GOT3 (cell line): ENCODE data around the gene DNAH17.

Source experiments
- DNase-seq: peaks from one replicate; lab custom pipeline; 2025; ENCODE audit warnings: mixed read lengths; lab: John Stamatoyannopoulos, UW

DNAH17 gene

GRCh38 chr17:78602246-78602645 is 25.1 kb upstream of the DNAH17 start:
- no peak for DNase-seq

DNA sequence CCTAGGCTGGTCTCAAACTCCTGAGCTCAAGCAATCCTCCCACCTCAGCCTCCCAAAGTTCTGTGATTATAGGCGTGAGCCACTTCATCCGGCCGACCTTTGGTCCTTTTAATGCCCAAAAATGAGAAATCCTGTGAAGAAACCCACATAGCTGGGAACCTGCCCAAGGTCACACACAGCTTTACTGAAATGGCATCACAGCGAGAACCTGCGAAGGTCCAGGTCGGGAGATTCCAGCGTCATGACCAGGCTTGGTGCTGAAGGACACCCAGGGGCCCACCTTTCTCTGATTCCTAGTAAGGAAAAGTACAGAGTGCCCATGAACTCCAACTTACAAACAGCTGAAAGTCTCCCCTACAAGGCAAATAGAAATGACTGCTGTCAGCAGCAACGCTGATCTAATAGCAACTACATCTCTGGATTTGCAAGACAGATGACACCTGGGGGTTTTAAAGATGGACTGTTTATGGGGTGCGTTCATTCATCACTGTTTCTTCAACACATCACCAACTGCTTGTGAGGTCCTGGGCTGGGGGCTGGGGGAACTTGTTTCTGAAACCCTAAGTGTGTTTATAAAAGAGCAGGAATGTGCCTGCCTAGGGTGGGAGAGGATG is 24.5 kb upstream of the DNAH17 start:
- no peak for DNase-seq

GRCh38 chr17:78600181-78600721 is 23.1 kb upstream of the DNAH17 start:
- DNase-seq, result no peak

DNA sequence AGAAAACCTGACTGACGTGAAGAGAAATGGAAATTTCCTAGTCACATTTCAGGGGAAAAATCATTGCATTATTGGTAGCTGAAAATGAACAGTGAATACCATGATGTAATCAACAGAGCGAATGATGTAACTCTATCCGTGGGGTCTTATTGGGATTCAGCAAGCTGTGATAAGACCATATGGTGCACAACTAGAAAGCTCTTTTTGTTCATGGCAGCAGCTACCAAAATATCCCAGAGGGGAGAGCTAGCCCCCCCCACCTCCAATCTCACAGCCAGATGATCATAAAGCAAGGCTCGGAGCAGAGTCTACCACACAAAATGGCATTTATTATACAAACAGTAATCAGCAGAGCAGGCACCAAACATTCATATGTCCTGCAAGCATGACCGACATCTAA is 22.2 kb upstream of the DNAH17 start:
- no peak for DNase-seq

DNA sequence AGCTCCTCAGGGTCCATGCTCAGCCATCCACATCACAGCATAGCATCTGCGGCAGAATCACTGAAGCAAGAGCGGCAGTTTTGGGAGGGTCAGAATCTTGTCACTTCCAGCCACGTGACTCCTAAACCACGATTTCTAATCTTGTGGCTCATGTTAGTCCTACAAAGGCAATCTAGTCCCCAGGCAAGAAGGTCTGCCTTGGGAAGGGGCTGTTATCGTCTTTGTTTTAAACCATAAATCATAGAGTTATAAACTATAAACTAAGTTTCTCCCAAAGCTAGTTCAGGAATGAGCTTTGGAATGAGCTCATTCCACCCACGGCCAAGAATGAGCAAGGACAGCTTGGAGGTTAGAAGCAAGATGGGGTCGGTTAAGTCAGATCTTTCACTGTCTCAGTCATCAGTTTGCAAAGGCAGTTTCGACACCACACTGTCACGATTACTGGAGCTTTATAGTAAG is 20.8 kb upstream of the DNAH17 start:
- DNase-seq, result no peak

GRCh38 chr17:78596871-78597764 is 19.9 kb upstream of the DNAH17 start:
- no peak for DNase-seq

DNA sequence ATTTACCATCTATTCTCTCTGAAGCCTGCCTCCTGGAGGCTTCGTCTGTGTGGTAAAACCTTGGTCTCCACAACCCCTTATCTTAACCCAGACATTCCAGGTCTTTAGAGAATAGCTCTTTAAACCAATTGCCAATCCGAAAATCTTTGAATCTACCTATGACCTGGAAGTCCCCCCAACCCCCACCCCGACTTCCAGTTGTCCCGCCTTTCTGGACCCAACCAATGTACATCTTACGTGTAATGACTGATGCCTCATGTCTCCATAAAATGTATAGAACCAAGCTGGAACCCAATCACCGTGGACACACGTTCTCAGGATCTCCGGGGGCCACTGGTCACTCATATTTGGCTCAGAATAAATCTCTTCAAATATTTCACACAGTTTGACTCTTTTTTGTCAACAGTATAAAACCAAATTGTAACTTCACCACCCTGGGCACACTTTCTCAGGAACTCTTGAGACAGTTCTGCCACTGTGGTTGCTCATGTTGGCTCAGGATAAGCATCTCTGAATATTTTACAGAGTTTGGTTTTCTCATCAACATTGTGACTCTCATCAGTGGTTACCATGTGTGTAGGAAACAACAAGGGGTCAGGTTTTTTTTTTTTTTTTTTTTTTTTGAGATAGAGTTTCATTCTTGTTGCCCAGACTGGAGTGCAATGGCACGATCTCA is 18.1 kb upstream of the DNAH17 start:
- DNase-seq, result no peak

DNA sequence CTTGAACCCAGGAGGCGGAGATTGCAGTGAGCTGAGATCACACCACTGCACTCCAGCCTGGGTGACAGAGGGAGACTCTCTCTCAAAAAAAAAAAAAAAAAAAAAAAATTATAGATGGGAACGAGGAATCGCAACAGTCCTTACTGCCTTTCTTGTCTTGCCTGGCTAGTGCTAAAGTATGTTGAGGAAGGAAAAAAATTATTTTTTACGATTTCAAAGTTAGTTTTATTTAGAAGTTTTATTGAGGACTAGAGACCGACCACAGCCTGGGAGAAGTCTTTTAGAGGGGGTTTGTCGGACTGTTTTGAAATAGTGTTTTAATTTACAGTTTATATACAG is 15.8 kb upstream of the DNAH17 start:
- DNase-seq, result no peak

DNA sequence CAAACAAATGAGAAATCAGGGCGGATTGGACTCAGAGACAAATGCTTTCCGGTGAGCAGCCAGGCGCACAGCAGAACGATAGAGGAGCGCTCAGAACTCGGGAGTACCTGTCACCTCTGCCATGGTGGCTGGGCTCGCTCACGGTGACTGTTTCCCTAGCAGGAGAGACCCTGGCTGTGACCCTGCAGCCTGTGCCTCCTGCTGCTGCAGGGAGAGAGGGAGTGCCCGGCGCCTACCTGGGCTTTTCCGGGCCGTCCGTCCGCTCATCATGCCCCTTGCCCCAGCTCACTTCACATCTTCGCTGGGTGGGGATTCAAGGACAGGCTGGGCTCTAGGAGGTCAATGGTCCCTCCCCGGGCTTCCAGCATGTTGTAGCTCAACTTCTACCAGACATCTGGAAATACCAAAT is 14.1 kb upstream of the DNAH17 start:
- DNase-seq, result no peak

DNA sequence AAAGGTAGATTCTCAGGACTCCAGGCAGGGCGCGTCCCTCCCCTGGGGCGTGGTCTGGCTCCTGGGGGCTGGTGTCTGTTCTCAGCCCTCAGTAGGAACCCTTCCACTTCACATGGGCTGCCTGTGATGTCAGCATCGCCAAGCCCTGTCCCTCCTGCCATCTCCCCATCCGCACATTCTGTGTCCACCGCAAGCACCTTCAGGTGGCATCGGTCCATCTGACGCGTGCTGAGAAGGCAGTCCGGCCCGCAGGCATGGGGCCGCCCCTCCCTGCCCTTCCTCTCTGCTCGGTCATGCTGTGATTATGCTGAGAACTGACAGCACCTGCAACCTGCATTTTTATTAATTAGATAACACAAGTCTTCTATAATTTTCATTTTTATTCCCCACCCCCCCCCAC is 12.7 kb upstream of the DNAH17 start:
- DNase-seq, result no peak

DNA sequence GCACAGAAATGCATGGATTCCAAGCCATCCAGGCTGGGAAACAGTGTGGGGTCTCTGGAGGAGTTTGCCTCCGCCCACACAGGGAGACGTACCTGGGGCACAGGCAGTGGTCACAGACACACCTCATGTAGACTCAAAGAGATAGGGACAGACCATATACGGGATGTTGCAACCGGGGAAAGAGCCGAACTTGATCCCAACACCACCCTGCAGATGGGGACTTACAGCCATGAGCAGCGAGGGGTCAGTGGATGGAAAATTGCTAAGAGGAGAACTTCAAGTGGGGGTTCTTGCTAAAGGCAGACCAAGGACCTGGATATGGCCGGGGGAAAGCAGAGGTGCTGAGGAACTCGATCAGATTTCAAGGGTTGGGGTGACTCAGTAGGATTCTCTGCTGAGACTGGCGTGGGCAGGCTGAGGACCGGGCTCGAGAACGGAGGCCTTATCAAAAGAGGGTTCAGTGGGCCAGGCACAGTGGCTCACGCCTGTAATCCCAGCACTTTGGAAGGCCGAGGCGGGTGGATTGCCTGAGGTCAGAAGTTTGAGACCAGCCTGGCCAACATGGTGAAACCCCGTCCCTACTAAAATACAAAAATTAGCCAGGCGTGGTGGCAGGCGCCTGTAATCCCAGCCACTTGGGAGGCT is 12.0 kb upstream of the DNAH17 start:
- no peak for DNase-seq

- no peak for DNase-seq
Measured at GRCh38 chr17:78588258-78589030, 11.2 kb upstream of the DNAH17 start.

- DNase-seq, result no peak
Measured at GRCh38 chr17:78585006-78585630, 7.9 kb upstream of the DNAH17 start.

DNA sequence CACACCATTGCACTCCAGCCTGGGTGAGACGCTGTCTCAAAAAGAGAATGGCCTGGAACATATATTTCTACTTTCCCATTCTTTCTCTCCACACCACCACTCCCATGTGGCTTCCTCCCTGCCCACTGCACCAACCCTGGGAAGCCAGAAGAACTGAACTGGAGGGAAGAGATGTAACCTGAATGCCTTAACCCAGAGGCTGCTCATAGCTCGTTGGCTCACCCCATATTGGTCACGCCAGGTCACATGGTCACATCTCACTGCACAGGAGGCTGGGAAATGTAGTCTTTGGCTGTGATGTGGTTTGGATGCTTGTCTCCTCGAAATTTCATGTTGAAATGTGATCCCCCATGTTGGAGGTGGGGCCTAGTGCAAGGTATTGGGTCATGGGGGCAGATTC is 5.9 kb upstream of the DNAH17 start:
- DNase-seq, result no peak

DNA sequence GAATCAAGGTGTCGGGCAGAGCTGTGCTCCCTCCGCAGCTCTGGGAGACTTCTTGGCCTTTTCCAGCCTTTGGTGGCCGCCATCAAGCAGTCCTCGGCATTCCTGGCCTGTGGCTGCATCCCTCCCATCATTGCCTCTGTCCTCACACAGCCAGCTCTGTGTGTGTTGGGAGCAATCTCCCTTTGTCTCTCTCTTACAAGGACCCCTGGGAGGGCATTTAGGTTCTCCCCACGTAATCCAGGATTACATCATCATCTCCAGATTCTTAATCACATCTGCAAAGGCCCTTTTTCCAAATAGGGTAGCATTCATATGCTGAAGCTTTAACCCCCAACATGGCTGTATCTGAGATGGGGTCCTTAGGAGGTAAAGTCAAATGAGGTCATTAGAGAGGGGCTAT is 4.1 kb upstream of the DNAH17 start:
- no peak for DNase-seq

DNA sequence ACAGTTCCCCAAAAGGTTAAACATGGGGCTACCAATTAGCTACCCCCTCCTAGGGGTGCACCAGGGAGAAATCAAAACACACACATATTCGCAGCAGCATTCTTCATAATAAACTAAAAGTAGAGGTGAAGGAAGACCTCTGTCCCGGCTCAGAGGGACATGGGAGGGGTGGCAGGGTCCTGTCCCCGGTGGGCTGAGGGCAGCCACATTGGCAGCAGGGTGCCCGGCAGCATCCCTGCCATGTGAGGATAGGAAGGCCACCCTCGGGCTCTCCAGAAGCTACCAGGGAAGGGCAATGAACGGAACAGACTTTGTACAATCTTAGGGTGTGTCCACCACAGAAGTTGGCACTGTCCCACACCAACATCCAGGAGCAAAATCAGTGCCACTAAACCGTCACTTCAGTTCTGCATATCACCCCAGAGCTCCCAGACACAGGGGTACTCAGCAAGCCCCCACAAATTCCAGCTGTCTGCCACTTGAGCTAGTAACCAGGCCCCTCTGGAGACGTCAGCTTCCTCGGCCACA is 3.1 kb upstream of the DNAH17 start:
- no peak for DNase-seq

DNA sequence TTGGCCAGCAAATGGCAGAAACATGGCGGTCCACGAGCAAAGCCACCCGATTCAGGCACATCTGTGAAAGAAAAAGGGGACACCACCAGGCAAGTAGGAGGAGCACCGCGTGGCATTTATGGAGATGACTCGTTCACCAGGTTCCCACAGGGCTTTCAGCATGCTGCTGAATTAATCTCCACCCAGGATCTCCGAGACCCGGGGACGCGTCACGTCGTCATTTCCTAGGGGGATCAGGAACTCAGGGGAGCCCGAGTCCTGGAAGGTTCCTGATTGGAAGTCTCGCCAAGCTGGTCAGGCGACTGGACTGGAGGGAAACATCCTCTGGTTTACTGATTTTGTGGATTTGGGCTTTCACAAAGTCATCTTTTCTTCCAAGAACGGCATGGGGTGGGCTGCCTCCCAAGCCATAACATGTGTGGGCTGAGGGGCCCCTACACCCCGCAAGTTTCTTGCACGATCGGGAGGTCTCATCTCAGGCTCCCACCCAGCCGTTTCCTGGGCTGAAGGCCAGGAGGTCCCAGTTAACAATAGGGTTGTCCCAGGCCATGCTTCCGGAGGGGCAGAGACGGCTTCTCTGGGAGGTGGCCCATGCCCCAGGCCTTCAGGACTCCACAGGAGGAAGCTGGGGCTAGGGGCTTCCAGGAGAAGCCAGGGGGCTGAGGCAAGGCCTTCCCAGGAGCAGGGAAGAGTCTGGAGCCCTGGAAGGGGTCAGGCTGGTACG is 645 bp downstream of the DNAH17 start:
- DNase-seq, result no peak

DNA sequence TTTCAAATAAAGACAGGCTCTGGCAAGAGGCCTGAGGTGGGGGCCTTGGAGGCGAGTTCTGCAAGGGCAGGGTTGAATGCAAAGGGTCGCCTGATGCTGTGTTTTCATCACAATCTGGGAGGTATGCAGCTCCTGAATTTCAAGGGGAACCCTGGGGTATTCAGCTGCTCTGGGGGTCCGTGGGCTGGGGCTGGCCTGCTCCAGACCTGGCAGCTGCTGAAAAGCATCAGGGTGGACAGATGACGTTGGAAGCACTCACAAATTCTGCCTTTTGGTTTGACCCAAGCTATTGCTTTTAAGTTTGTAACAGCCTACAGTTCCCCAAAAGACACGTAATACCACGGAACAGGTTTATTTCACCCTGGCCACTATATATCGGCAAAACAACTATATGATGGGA is 1.3 kb downstream of the DNAH17 start:
- no peak for DNase-seq

GRCh38 chr17:78575340-78575739 is 1.9 kb downstream of the DNAH17 start:
- DNase-seq, result no peak

DNA sequence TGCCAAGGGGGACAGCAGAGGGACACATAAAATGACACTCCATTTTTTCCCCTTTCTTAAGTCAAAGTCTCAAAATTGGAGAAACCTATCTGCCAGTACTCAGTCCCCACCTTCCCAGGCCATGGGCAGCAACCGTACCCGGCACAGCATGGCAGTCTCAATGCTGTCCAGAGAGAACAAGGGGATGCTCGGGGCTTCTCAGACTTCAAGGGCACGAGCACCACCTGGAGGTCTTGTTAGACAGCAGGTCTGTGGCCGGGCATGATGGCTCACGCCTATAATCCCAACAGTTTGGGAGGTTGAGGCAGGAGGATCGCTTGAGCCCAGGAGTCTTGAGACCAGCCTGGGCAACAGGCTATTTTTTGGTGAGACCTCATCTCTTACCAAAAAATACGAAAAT is 3.2 kb downstream of the DNAH17 start:
- DNase-seq, result no peak
